SK-N-SH treated with all-trans-retinoic acid at 6 μM for 48 hours (cell line): ENCODE data around the gene MPI.

Experiments
- ATAC-seq: fragments of 200-7000 bp; cut with Tn5 transposase; 3 replicates; pipeline ENCODE4 v1.9.1; 2020; ENCODE audit warnings: mild to moderate bottlenecking, moderate library complexity
- ARNTL ChIP-seq: fragments of 450-650 bp; formaldehyde crosslinking; IDR thresholded peaks from 2 replicates; pipeline ENCODE4 v1.5.0; 2020; ENCODE audit warnings: low read depth, mild to moderate bottlenecking, moderate library complexity, borderline replicate concordance
- BACH2 ChIP-seq: fragments of 250-450 bp; sonication (Bioruptor Pico); IDR thresholded peaks from 2 replicates; pipeline ENCODE4 v1.9.0; 2021; ENCODE audit warnings: mild to moderate bottlenecking, borderline replicate concordance
- CREB5 ChIP-seq: fragments of 250-450 bp; sonication (Bioruptor Pico); IDR thresholded peaks from 2 replicates; pipeline ENCODE4 v1.5.1; 2020; ENCODE audit warnings: low read depth, mild to moderate bottlenecking, moderate library complexity
- CSDC2 ChIP-seq: fragments of 250-450 bp; sonication (Bioruptor Pico); IDR thresholded peaks from 2 replicates; pipeline ENCODE4 v1.5.0; 2020; ENCODE audit warnings: mild to moderate bottlenecking, moderate library complexity
- CSRNP3 ChIP-seq: fragments of 250-450 bp; sonication (Bioruptor Pico); IDR thresholded peaks from 2 replicates; pipeline ENCODE4 v1.5.1; 2021; ENCODE audit warnings: mild to moderate bottlenecking, moderate library complexity
- ESRRG ChIP-seq: fragments of 250-450 bp; sonication (Bioruptor Pico); IDR thresholded peaks from 2 replicates; pipeline ENCODE4 v1.6.1; 2021; ENCODE audit warnings: mild to moderate bottlenecking
- GLIS3 ChIP-seq: fragments of 250-450 bp; sonication (Bioruptor Pico); IDR thresholded peaks from 2 replicates; pipeline ENCODE4 v1.5.0; 2020; ENCODE audit warnings: mild to moderate bottlenecking, moderate library complexity
- ISL1 ChIP-seq: fragments of 250-450 bp; sonication (Bioruptor Pico); IDR thresholded peaks from 2 replicates; pipeline ENCODE4 v2.1.2; 2022; ENCODE audit warnings: mild to moderate bottlenecking, moderate library complexity
- OSR1 ChIP-seq: fragments of 250-450 bp; sonication (Bioruptor Pico); IDR thresholded peaks from 2 replicates; pipeline ENCODE4 v1.8.0; 2022; ENCODE audit warnings: moderate library complexity, mild to moderate bottlenecking, inconsistent platforms
- PPARA ChIP-seq: fragments of 250-450 bp; sonication (Bioruptor Pico); IDR thresholded peaks from 2 replicates; pipeline ENCODE4 v1.5.0; 2020; ENCODE audit warnings: mild to moderate bottlenecking, borderline replicate concordance
- RARB ChIP-seq: fragments of 250-450 bp; sonication (Bioruptor Pico); IDR thresholded peaks from 2 replicates; pipeline ENCODE4 v1.8.0; 2021; ENCODE audit warnings: mild to moderate bottlenecking, moderate library complexity
- SNAI2 ChIP-seq: fragments of 250-450 bp; sonication (Bioruptor Pico); IDR thresholded peaks from 2 replicates; pipeline ENCODE4 v1.5.0; 2020; ENCODE audit warnings: mild to moderate bottlenecking, moderate library complexity
- TCF4 ChIP-seq: fragments of 250-450 bp; sonication (Bioruptor Pico); IDR thresholded peaks from 2 replicates; pipeline ENCODE4 v1.8.0; 2021; ENCODE audit warnings: mild to moderate bottlenecking, moderate library complexity, borderline replicate concordance
- TOX ChIP-seq: fragments of 250-450 bp; sonication (Bioruptor Pico); IDR thresholded peaks from 2 replicates; pipeline ENCODE4 v1.8.0; 2021; ENCODE audit warnings: mild to moderate bottlenecking, moderate library complexity, borderline replicate concordance
- ZC3H10 ChIP-seq: fragments of 250-450 bp; sonication (Bioruptor Pico); IDR thresholded peaks from 2 replicates; pipeline ENCODE4 v1.5.1; 2021; ENCODE audit warnings: mild to moderate bottlenecking, moderate library complexity
- ZFP3 ChIP-seq: fragments of 250-450 bp; sonication (Bioruptor Pico); IDR thresholded peaks from 2 replicates; pipeline ENCODE4 v1.5.0; 2020; ENCODE audit warnings: mild to moderate bottlenecking, moderate library complexity
- ZFP30 ChIP-seq: fragments of 450-650 bp; formaldehyde crosslinking; IDR thresholded peaks from 2 replicates; pipeline ENCODE4 v1.5.0; 2022; ENCODE audit warnings: mild to moderate bottlenecking, moderate library complexity
- ZNF565 ChIP-seq: fragments of 450-650 bp; formaldehyde crosslinking; conservative IDR thresholded peaks from 2 replicates; pipeline ENCODE4 v1.5.0; 2020; ENCODE audit warnings: low read depth, mild to moderate bottlenecking, moderate library complexity
- ZNF70 ChIP-seq: fragments of 450-650 bp; formaldehyde crosslinking; IDR thresholded peaks from 2 replicates; pipeline ENCODE4 v1.5.0; 2020; ENCODE audit warnings: mild to moderate bottlenecking, moderate library complexity
- ZNF8 ChIP-seq: fragments of 450-650 bp; formaldehyde crosslinking; IDR thresholded peaks from 2 replicates; pipeline ENCODE4 v1.5.0; 2020; ENCODE audit warnings: mild to moderate bottlenecking, moderate library complexity
- TF ChIP-seq, protein P1 (sequence below): fragments of 250-450 bp; sonication (Bioruptor Pico); IDR thresholded peaks from 2 replicates; pipeline ENCODE4 v1.8.0; 2021; ENCODE audit warnings: low read depth, mild to moderate bottlenecking, moderate library complexity, borderline replicate concordance
- TF ChIP-seq, protein P2 (sequence below): fragments of 250-450 bp; sonication (Bioruptor Pico); IDR thresholded peaks from 2 replicates; pipeline ENCODE4 v1.8.0; 2020; ENCODE audit warnings: mild to moderate bottlenecking, moderate library complexity, borderline replicate concordance

The MPI gene

GRCh38 chr15:74878273-74878672, 11.6 kb upstream of the MPI start:
- ATAC-seq, result no peak
- TF ChIP-seq ESRRG (CRISPR knock-in tag), result no peak
- TF ChIP-seq, protein P1, sequence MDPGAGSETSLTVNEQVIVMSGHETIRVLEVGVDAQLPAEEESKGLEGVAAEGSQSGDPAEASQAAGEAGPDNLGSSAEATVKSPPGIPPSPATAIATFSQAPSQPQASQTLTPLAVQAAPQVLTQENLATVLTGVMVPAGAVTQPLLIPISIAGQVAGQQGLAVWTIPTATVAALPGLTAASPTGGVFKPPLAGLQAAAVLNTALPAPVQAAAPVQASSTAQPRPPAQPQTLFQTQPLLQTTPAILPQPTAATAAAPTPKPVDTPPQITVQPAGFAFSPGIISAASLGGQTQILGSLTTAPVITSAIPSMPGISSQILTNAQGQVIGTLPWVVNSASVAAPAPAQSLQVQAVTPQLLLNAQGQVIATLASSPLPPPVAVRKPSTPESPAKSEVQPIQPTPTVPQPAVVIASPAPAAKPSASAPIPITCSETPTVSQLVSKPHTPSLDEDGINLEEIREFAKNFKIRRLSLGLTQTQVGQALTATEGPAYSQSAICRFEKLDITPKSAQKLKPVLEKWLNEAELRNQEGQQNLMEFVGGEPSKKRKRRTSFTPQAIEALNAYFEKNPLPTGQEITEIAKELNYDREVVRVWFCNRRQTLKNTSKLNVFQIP, result no peak
- no peak for TF ChIP-seq ARNTL (CRISPR knock-in tag)
- no peak for TF ChIP-seq CSDC2 (CRISPR knock-in tag)
- no peak for TF ChIP-seq TOX (CRISPR knock-in tag)
- no peak for TF ChIP-seq ZFP3
- no peak for TF ChIP-seq ZNF8 (CRISPR knock-in tag)
- no peak for TF ChIP-seq BACH2 (CRISPR knock-in tag)
- TF ChIP-seq ZC3H10, result no peak
- no peak for TF ChIP-seq ISL1 (CRISPR knock-in tag)
- no peak for TF ChIP-seq CREB5
- TF ChIP-seq ZNF70 (CRISPR knock-in tag), result no peak
- TF ChIP-seq SNAI2 (CRISPR knock-in tag), result no peak
- no peak for TF ChIP-seq OSR1 (CRISPR knock-in tag)
- no peak for TF ChIP-seq RARB (CRISPR knock-in tag)
- TF ChIP-seq CSRNP3, result no peak
- TF ChIP-seq TCF4 (CRISPR knock-in tag), result no peak
- TF ChIP-seq, all 23 proteins: peak for 0

GRCh38 chr15:74882528-74882927, 7.3 kb upstream of the MPI start:
- ATAC-seq, result no peak
- TF ChIP-seq GLIS3 (CRISPR knock-in tag), result no peak

GRCh38 chr15:74884428-74885223, 5.2 kb upstream of the MPI start:
- TF ChIP-seq CSRNP3 (no peak), RARB (CRISPR knock-in tag) (no peak), TOX (CRISPR knock-in tag) (no peak), PPARA (CRISPR knock-in tag) (no peak), ZNF70 (CRISPR knock-in tag) (no peak), ESRRG (CRISPR knock-in tag) (no peak), BACH2 (CRISPR knock-in tag) (no peak), ARNTL (CRISPR knock-in tag) (no peak)
- ATAC-seq, result no peak

DNA sequence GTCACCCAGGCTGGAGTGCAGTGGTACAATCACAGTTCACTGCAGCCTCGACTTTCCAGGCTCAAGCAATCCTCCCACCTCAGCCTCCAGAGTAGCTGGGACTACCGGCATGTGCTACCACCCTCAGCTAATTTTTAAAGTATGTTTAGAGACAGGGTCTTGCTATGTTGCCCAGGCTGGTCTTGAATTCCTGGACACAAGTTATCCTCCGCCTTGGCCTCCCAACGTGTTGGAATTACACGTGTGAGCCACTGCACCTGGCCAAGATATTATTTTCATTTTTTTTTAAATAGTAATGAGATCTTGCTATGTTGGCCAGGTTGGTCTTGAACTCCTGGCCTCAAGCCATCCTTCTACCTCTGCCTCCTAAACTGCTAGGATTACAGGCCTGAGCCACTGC, 4.4 kb upstream of the MPI start:
- no peak for ATAC-seq

More for the DNA sequence above, 4.4 kb upstream of the MPI start:
- TF ChIP-seq CSRNP3 (no peak), ARNTL (CRISPR knock-in tag) (no peak), ZC3H10 (no peak), ISL1 (CRISPR knock-in tag) (no peak), GLIS3 (CRISPR knock-in tag) (no peak), RARB (CRISPR knock-in tag) (no peak), CREB5 (no peak), ZFP30 (CRISPR knock-in tag) (no peak), OSR1 (CRISPR knock-in tag) (no peak), SNAI2 (CRISPR knock-in tag) (no peak), BACH2 (CRISPR knock-in tag) (no peak), ZNF565 (CRISPR knock-in tag) (no peak), ZNF70 (CRISPR knock-in tag) (no peak)
- TF ChIP-seq, protein P1, result no peak
- TF ChIP-seq, protein P2, sequence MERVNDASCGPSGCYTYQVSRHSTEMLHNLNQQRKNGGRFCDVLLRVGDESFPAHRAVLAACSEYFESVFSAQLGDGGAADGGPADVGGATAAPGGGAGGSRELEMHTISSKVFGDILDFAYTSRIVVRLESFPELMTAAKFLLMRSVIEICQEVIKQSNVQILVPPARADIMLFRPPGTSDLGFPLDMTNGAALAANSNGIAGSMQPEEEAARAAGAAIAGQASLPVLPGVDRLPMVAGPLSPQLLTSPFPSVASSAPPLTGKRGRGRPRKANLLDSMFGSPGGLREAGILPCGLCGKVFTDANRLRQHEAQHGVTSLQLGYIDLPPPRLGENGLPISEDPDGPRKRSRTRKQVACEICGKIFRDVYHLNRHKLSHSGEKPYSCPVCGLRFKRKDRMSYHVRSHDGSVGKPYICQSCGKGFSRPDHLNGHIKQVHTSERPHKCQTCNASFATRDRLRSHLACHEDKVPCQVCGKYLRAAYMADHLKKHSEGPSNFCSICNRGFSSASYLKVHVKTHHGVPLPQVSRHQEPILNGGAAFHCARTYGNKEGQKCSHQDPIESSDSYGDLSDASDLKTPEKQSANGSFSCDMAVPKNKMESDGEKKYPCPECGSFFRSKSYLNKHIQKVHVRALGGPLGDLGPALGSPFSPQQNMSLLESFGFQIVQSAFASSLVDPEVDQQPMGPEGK (CRISPR knock-in tag), result no peak
